Stimulated activated CD8-positive, alpha-beta memory T cell treated with anti-CD3 and anti-CD28 coated beads, Interleukin-15, amount 100 ng/mL, for 4 hours (primary cell): ENCODE results near the gene SMCR8.
"Not testable (repeated sequence)": the region's sequence is repeated elsewhere in the genome, so short reads cannot be mapped to it uniquely, and the experiment has no call there.

ENCODE experiments used
- DNase-seq, 2 donors: peaks; one replicate each; pipeline ENCODE4 v3.0.0-alpha.2; 2020; ENCODE audit warnings: low read depth in 2 of 2

The SMCR8 gene, protein sequence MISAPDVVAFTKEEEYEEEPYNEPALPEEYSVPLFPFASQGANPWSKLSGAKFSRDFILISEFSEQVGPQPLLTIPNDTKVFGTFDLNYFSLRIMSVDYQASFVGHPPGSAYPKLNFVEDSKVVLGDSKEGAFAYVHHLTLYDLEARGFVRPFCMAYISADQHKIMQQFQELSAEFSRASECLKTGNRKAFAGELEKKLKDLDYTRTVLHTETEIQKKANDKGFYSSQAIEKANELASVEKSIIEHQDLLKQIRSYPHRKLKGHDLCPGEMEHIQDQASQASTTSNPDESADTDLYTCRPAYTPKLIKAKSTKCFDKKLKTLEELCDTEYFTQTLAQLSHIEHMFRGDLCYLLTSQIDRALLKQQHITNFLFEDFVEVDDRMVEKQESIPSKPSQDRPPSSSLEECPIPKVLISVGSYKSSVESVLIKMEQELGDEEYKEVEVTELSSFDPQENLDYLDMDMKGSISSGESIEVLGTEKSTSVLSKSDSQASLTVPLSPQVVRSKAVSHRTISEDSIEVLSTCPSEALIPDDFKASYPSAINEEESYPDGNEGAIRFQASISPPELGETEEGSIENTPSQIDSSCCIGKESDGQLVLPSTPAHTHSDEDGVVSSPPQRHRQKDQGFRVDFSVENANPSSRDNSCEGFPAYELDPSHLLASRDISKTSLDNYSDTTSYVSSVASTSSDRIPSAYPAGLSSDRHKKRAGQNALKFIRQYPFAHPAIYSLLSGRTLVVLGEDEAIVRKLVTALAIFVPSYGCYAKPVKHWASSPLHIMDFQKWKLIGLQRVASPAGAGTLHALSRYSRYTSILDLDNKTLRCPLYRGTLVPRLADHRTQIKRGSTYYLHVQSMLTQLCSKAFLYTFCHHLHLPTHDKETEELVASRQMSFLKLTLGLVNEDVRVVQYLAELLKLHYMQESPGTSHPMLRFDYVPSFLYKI

DNA sequence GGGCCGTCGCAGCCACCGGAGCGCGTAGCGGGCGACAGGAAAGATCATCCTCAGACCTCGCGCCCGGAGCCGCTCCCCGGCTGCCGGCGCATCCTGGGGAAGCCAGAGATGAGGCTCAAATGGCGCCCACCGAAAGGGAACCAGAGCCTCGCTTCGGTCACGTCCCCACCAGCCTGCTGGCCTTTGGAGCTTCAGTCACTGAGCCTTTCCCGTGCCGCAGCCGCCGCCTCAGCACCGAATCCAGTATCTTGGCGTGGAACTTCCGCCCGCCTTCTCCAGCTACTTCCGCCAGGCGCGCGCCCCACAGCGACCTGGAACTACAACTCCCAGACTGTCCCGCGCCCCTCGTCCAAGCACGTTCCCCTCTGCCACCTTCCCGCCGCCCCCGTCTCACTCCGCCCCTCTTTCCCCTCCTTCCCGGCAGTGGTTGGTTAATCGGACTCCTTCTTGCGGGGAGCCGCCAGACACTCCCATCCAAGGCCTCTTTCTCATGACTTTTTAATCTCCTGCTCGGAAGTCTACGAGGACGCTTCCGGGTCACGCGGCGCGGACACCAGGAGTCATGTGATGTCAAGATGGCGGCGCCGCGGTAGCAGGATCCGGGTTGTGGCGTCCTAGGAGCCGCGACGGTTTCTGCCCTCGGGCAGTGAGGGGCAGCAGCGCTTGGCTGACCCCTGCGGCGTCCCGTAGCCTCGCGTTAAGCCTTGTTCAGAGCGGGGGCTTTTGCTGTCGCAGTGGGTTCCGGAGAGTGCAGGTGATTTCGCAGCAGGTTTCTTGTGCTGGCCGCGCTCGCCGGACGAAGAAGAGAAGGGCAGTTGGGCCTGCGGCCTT, at the start of gene SMCR8, which contains the start of gene TOP3A:
TSS of gene SMCR8 (plus strand) at position 563 of the 831 bp plus-strand sequence. CDS start 497 bp downstream, outside the sequence.
TSS of gene TOP3A (minus strand) at position 264 of the 831 bp plus-strand sequence. CDS start at position 48, 216 bp downstream.
- peak; percentile 94 to 98 for DNase-seq

DNA sequence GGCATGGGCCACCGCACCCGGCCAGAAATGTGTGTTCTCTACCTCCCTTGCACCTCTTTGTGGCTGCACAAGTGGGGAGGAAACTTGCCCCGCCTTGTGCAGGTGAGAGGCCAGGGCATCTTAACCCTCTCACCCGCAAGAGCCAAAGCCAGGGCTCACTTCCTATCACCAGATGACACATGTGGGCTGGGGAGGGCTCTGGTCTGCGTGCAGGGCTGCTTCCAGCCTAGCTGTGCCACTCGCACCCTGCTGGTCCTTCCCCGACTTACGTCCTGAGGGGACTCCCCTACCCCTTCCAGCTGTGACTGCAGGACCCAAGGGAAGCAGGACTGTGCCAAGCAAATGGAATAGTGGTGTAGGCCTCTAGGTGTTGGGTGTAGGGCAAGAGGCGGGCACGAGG, 47.7 kb upstream of the SMCR8 start:
- no peak for DNase-seq

DNA sequence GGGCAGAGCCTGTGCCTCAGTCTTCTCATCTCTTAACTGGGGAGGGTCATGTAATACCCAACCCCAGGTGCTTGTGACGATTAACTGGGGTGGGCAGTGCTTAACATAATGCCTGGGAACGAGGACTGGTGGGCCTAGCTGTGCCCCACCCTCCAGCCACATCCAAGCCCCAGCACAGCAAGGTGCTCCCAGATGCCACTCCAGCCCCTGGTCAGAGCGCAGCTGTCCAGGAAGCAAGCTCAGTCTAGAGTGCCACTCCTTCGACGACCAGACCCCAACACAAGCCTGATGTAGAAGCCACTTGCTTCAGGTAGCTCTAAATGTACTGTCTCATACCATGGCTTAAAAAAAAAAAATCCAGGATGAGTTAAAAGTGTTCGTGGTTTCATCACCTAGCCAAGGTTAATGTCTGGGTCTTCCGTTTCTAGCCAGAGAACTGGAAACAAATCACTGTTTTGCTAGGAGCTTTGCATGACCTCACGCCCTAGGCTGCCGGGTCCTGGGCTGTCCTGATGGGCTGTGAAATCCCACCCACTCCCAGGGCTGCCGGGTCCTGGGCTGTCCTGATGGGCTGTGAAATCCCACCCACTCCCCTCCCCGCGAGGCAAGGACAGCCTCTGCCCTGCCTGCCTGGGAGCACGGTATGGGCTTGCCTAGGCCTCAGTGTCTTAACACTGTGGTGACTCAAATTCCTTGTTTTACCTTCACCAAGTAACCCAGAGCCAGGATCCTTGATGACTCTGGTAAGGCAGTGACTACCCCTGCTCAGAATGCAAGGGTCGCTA, 47.0 kb upstream of the SMCR8 start:
- no peak for DNase-seq

- no peak for DNase-seq
Observed at GRCh38 chr17:18270046-18270931, 44.8 kb upstream of the SMCR8 start.

- no peak for DNase-seq
Observed at GRCh38 chr17:18277076-18277475, 38.0 kb upstream of the SMCR8 start.

DNA sequence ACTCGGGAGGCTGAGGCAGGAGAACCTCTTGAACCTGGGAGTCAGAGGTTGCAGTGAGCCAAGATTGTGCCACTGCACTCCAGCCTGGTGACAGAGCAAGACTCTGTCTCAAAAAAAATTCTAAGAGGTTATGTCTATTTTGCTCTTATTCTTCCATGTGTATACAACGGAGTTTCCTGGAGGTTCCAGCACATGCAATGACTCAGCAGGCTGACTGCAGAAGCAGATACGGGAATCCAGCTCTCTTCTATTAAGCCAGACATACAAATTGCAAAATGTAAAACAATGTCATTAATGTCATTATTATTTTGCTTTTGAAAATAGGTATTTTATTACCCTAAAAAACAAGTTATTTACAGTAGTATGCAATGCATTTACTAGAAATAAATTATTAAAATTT, 36.2 kb upstream of the SMCR8 start:
- no peak for DNase-seq

DNA sequence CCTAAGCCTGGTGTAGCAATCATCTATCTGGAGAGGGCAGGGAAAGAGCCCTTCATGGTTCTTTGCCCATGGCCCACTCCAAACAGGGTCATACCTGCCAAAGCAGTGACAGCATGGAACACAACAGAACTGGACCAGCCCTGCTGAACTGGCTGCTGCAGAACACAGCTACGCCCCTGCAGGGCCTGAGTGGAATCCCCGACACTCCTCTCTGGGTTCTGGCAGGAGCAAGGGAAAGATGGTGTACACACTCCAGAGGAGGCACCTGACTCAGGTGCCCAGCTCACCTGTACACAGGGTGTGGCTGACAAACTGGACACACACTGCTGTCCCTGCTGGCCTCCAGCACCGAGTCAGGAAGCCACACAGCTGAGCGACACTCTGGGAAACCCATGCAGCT, 34.8 kb upstream of the SMCR8 start:
- no peak for DNase-seq

GRCh38 chr17:18280766-18281371, 34.2 kb upstream of the SMCR8 start:
- no peak for DNase-seq

- DNase-seq, result no peak
Observed at GRCh38 chr17:18281788-18282187, 33.3 kb upstream of the SMCR8 start.

DNA sequence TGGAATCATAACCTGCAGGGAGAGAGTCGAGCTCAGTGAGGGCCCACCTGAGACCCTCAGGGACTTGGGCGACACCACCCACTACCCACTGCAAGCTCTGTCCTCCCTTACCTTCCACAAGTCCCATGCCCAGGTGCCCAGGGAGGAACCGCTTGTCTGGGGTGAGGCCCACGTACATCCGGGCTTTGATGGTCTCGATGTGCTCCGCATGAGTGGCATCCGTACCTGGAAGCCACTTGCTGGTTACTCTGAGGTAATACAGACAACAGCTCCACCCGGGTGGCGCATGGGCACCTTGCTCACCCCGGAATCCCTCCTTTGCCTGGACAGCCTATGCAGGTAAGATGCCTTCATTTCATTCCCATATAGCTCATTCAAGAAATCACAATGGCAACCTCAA, 29.8 kb upstream of the SMCR8 start:
- DNase-seq, result no peak

GRCh38 chr17:18291718-18292540, 23.2 kb upstream of the SMCR8 start:
- no peak for DNase-seq

- not testable (repeated sequence) for DNase-seq
Observed at GRCh38 chr17:18298061-18298460, 17.0 kb upstream of the SMCR8 start.

GRCh38 chr17:18300725-18301480, 14.2 kb upstream of the SMCR8 start:
- no peak for DNase-seq

DNA sequence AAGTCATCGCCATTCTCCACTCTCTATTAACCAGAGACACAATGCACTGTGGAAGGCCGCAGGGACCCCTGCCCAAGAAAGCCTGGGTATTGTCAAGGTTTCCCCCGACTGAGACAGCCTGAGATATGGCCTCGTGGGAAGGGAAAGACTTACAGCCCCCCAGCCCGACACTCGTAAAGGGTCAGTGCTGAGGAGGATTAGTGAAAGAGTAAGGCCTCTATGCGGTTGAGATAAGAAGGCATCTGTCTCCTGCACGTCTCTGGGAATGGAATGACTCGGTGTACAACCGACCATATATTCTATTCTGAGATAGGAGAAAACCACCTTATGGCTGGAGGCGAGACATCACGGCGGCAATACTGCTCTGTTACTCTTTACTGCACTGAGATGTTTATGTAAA, 11.9 kb upstream of the SMCR8 start:
- DNase-seq, result not testable (repeated sequence)

DNA sequence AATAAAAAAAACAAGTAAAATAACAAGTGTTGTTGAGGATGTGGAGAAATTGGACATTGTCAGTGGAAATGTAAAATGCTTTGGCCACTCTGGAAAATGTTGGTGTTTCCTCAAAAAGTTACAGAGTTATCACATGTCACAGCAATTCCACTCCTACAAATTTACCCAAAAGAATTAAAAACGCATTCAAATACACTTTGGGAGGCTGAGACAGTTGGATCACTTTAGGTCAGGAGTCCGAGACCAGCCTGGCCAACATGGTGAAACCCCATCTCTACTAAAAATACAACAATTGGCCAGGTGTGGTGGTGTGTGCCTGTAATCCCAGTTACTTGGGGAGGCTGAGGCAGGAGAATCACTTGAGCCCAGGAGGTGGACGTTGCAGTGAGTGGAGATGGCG, 5.9 kb upstream of the SMCR8 start:
- DNase-seq, result no peak

- DNase-seq, result peak in 1 of 2 donors; percentile 2
Observed at GRCh38 chr17:18314059-18314730, 898 bp upstream of the SMCR8 start.

DNA sequence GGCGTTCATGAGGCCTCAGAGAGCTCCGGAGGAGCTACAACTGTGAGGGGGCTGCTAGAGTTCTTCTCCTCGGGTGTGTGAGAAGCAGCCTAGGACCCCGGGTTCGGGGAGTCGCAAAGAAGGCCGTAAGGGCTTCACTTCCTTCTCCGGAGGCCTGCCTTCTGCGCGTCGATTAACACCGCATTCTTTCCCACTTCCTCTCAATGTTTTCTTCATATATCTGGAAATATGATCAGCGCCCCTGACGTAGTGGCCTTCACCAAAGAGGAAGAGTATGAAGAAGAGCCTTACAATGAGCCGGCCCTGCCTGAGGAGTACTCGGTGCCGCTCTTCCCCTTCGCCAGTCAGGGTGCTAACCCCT, 449 bp downstream of the SMCR8 start:
- peak in 1 of 2 donors; percentile 13 for DNase-seq
